Measurements from ENCODE around the gene SH3PXD2A. TPM values are rescaled to one million over a fixed set of nuclear protein-coding genes. Genes with fewer than 3 reads are reported as not detected.

SH3PXD2A gene
- total RNA-seq, 1 donor from 2014 or later = 35.2 TPM

DNA sequence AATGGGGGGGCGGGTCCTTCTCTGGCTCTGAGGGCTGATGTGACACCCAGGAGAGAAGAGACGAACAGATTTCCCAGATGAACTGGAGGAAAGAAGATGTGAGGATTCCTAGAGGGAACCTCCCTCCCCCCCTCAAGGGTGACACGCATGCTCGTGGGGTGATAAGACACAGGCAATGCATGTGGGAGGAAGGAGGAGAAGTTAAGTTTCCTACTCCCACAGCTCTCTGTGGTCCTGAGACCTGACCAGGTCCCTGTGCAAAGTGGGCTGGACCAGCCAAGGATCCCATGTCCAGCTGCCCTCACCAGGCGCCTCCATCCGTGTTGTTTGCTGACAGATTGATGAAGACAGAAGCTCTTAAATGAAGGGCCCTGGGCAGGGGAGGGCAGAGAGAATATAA lies 112.6 kb downstream of the SH3PXD2A start:
- intact Hi-C loops (cut with DNase I) = no loop called here
- Histone ChIP-seq H3K9me3 (no peaks in the 10 kb centered on the region), H3K4me3 (no peak overlapping the region), H3K4me1 (peaks cover 24% of the 10 kb centered on the region), H3K27me3 (no peaks in the 10 kb centered on the region), H3K27ac (no peak overlapping the region), H3K36me3 (no peaks in the 10 kb centered on the region)
- no peak for DNase-seq
- no peak for ATAC-seq
- TF ChIP-seq, protein P1, sequence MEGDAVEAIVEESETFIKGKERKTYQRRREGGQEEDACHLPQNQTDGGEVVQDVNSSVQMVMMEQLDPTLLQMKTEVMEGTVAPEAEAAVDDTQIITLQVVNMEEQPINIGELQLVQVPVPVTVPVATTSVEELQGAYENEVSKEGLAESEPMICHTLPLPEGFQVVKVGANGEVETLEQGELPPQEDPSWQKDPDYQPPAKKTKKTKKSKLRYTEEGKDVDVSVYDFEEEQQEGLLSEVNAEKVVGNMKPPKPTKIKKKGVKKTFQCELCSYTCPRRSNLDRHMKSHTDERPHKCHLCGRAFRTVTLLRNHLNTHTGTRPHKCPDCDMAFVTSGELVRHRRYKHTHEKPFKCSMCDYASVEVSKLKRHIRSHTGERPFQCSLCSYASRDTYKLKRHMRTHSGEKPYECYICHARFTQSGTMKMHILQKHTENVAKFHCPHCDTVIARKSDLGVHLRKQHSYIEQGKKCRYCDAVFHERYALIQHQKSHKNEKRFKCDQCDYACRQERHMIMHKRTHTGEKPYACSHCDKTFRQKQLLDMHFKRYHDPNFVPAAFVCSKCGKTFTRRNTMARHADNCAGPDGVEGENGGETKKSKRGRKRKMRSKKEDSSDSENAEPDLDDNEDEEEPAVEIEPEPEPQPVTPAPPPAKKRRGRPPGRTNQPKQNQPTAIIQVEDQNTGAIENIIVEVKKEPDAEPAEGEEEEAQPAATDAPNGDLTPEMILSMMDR (IDR thresholded peaks at IDR 0.05) = no peak

DNA sequence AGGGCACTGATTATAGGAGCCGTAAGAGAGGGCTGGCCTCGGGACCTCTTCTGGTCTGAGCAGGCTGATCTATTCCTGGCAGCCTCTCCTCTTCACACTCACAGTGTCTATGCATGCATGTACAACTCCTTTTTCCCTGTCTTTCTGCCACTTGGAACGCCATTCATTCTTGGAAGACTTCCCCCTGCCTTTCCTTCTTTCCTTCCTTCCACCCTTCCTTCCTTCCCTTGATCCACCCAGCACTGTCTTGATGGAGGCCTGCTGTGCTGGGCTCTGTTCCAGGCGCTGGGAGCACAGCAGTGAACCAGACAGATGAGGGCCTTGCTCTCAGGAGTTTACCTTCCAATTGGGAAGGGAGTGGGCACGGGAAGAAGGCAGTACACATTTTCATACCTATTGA lies 114.8 kb downstream of the SH3PXD2A start:
- no peaks in the 10 kb centered on the region for H3K36me3 ChIP-seq
- peaks cover 19% of the 10 kb centered on the region for H3K4me1 ChIP-seq
- H3K9me3 ChIP-seq = no peaks in the 10 kb centered on the region
- H3K27me3 ChIP-seq = no peaks in the 10 kb centered on the region
- ATAC-seq (no peak), DNase-seq (no peak)
- H3K27ac ChIP-seq = no peak overlapping the region
- intact Hi-C loops (cut with DNase I) = no loop called here
- no peak overlapping the region for H3K4me3 ChIP-seq
- TF ChIP-seq, protein P1 (IDR thresholded peaks at IDR 0.05) = no peak

DNA sequence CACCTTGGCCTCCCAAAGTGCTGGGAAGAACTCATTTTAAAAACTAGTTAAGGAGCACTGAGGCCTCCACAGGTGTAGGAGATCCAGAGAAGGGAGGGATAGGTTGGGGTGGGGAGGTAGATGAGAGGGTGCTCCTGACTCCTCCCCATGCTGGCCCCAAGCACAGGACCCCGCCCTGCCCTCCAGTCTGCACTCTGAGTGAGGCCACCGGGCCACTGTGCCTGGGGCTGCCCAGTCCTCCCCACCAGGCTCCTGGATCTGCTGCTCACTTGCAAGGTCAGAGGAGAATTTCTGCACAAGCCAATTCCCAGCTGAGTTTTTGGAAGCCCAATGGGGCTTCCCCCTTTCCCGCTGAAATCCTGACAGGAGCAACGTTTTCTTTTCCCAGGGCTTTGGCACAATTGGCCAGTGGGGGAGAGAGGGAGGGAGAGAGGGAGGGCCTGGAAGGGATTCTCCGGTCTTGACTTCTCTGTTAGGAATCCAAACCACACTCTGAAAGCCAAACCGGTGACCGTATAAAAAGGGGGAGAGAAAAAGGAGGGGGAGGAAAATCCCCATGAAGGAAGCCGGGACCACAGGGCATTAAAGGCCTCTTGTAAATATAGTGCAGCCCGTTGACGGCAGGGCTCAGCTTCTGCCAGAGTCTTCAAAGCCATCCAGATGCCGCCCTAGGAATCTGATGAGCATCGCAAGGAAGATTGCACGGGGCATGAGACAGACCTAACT lies 116.2 kb downstream of the SH3PXD2A start:
- intact Hi-C loops (cut with DNase I) = no loop called here
- TF ChIP-seq, protein P1 (IDR thresholded peaks at IDR 0.05) = no peak
- H3K9me3 ChIP-seq = no peaks in the 10 kb centered on the region
- no peak for DNase-seq
- H3K4me3 ChIP-seq = no peak overlapping the region
- H3K27ac ChIP-seq = peak overlapping the region; percentile 11
- ATAC-seq = peak; percentile 28
- peaks cover 17% of the 10 kb centered on the region for H3K4me1 ChIP-seq
- H3K36me3 ChIP-seq = no peaks in the 10 kb centered on the region
- no peaks in the 10 kb centered on the region for H3K27me3 ChIP-seq

DNA sequence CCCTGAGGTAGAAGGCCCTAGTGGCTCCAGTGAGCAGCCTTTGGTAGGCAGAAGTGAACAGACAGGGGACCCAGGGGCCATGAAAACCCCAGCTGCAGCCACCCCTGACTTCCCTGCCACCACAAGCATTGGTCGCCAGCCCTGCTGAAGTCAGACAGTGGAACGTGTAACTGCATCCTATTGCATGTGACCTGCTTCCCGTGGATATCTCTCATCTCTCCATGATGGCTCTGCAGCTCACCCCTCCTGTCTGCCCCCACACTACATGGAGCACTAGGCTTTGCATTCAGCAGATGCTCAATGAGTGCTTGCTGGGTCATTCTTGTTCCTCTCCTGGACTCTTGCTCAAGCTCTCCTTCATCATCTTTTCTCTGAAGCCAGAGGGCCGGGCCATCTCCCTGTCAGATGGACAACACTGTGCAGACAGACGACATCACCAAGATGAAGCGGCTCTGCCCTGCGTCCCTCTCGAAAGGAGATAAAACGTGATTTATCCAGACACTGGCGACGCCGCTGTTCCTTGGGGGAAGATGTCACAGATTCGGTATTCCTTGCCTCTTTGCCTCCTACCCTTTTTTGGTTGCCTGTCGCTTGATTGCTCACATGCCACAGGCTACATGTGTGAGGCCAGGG lies 117.5 kb downstream of the SH3PXD2A start:
- TF ChIP-seq, protein P1 (IDR thresholded peaks at IDR 0.05) = no peak
- H3K9me3 ChIP-seq = no peaks in the 10 kb centered on the region
- ATAC-seq (no peak), DNase-seq (no peak)
- no peak overlapping the region for H3K4me3 ChIP-seq
- peaks cover 17% of the 10 kb centered on the region for H3K4me1 ChIP-seq
- H3K27me3 ChIP-seq = no peaks in the 10 kb centered on the region
- no peak overlapping the region for H3K27ac ChIP-seq
- no peaks in the 10 kb centered on the region for H3K36me3 ChIP-seq
- intact Hi-C loops (cut with DNase I) = no loop called here

DNA sequence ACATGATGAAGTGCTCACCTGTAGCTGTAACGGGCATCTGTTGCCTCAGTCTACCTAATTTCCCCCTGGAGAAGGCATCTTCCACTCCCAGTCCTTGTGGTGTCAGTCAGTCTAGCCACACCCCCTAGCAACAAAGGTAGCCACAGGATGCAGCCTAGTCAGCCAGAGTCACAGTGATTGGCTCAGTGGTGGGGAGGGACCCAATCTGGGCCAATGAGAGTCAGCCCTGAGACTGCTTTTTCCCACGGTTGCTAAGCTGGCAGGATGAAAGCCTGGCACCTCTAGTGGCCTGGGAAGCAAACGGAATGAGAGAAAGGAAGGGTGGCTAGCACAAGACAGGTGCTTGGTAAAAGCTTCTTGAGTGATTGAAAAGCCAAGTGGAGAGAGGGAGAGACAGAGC lies 118.6 kb downstream of the SH3PXD2A start:
- Histone ChIP-seq H3K36me3 (no peaks in the 10 kb centered on the region), H3K27me3 (no peaks in the 10 kb centered on the region), H3K27ac (no peak overlapping the region), H3K9me3 (no peaks in the 10 kb centered on the region), H3K4me3 (no peak overlapping the region), H3K4me1 (peaks cover 17% of the 10 kb centered on the region)
- intact Hi-C loops (cut with DNase I) = no loop called here
- no peak for DNase-seq
- TF ChIP-seq, protein P1 (IDR thresholded peaks at IDR 0.05) = no peak
- peak; percentile 34 for ATAC-seq
